Cerebellar cortex (tissue), 1 donor: Measurements from ENCODE around the gene SLX4.
"Not testable (repeated sequence)": the region's sequence is repeated elsewhere in the genome, so short reads cannot be mapped to it uniquely, and the experiment has no call there.

Experiments
- DNase-seq: peaks from one replicate; pipeline ENCODE4 v3.0.0-alpha.2; 2015; ENCODE audit warnings: low spot score

SLX4 gene

GRCh38 chr16:3611146-3611975, at the start of gene SLX4:
SLX4 (minus strand) TSS chr16:3611606; CDS start chr16:3608964, 2,642 bp downstream.
- peak; percentile 81 for DNase-seq

- DNase-seq: no peak
These were observed 47.8 kb upstream of the SLX4 start for GRCh38 chr16:3659251-3659650.

GRCh38 chr16:3656491-3657468, 45.4 kb upstream of the SLX4 start:
- no peak for DNase-seq

GRCh38 chr16:3656160-3656490, 44.7 kb upstream of the SLX4 start:
- not testable (repeated sequence) for DNase-seq

GRCh38 chr16:3655396-3656159, 44.2 kb upstream of the SLX4 start:
- DNase-seq: no peak

- DNase-seq: no peak
These were observed 43.6 kb upstream of the SLX4 start for GRCh38 chr16:3655030-3655395.

- DNase-seq: peak; percentile 47
These were observed 43.0 kb upstream of the SLX4 start, which contains the start of gene DNASE1 for GRCh38 chr16:3654249-3654991. DNASE1 (plus strand) TSS chr16:3654691; CDS start chr16:3655374, 683 bp downstream.

- no peak for DNase-seq
These were observed 41.2 kb upstream of the SLX4 start for GRCh38 chr16:3652373-3653195.

GRCh38 chr16:3651461-3652372, 40.3 kb upstream of the SLX4 start:
- DNase-seq: peak; percentile 38

GRCh38 chr16:3650631-3651265, 39.3 kb upstream of the SLX4 start:
- DNase-seq: no peak

GRCh38 chr16:3646348-3646920, 35.0 kb upstream of the SLX4 start:
- DNase-seq: no peak

GRCh38 chr16:3645504-3646347, 34.3 kb upstream of the SLX4 start:
- DNase-seq: no peak

- DNase-seq: no peak
These were observed 33.7 kb upstream of the SLX4 start for GRCh38 chr16:3645108-3645503.

- no peak for DNase-seq
These were observed 31.8 kb upstream of the SLX4 start for GRCh38 chr16:3643095-3643730.

- DNase-seq: peak; percentile 67
These were observed 31.1 kb upstream of the SLX4 start for GRCh38 chr16:3642397-3643094.

GRCh38 chr16:3641801-3642396, 30.5 kb upstream of the SLX4 start:
- DNase-seq: no peak
